ENCODE data around the gene MIEF2. TPM values are rescaled to one million over a fixed set of nuclear protein-coding genes. Genes with fewer than 3 reads are reported as not detected.

Gene MIEF2
- total RNA-seq, 4 donors from 2014 or later, result 7.4 to 48.0 (median 21.0) TPM

DNA sequence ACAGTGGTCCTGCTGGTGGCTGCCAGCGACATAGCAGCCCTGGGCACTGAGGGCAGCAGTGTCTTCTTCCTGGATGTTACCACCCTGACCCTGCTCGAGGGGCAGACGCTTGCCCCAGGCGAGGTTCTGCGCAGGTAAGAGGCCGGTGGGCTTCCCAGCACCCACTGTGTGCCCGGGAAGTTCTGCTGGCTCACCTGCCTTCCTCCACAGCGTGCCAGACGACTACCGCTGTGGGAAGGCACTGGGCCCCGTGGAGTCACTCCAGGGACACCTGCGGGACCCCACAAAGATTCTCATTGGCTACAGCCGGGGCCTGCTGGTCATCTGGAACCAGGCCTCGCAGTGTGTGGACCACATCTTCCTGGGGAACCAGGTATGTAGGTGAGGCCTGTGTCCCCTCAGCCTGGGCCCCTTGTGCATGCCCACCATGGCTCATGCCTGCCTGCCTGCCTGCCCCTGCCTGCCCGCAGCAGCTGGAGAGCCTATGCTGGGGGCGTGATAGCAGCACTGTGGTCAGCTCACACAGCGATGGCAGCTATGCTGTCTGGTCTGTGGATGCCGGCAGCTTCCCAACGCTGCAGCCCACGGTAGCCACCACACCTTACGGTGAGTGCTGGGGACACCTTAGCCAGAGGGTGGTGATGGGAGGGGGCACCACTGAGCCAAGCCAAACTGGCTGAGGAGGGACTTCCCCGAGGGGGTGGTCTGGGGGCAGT is 26.5 kb upstream of the MIEF2 start:
- 92% methylated on average over 20 of the region's 22 CpGs; no CpG with 5 or more reads in 1 of the 2 donors for WGBS, 2 donors (ENCODE audit: low coverage in 1 of 2)
- Histone ChIP-seq H3K36me3 (no peaks in the 10 kb centered on the region), H3K4me3 (no peak overlapping the region), H3K27me3 (no peaks in the 10 kb centered on the region), H3K4me1 (no peaks in the 10 kb centered on the region), H3K27ac (no peak overlapping the region), H3K9me3 (no peaks in the 10 kb centered on the region)
- no peak for DNase-seq
- in situ Hi-C loops (cut with MboI; ENCODE audit: low pct_ligation_motif_present in 1 of 4, low pct_unique_long_range_greater_than_20kb in 1 of 4, low sequenced_read_pairs in 3 of 4) (no loop called here), intact Hi-C loops (cut with DNase I; ENCODE audit: low total_unique reads) (no loop called here)
- no peak for TF ChIP-seq EP300 (IDR thresholded peaks at IDR 0.05; ENCODE audit: low read depth)
- TF ChIP-seq POLR2A (IDR thresholded peaks at IDR 0.05), result no peak
- no peak for TF ChIP-seq POLR2AphosphoS5 (IDR thresholded peaks at IDR 0.05)
- TF ChIP-seq, protein P1, sequence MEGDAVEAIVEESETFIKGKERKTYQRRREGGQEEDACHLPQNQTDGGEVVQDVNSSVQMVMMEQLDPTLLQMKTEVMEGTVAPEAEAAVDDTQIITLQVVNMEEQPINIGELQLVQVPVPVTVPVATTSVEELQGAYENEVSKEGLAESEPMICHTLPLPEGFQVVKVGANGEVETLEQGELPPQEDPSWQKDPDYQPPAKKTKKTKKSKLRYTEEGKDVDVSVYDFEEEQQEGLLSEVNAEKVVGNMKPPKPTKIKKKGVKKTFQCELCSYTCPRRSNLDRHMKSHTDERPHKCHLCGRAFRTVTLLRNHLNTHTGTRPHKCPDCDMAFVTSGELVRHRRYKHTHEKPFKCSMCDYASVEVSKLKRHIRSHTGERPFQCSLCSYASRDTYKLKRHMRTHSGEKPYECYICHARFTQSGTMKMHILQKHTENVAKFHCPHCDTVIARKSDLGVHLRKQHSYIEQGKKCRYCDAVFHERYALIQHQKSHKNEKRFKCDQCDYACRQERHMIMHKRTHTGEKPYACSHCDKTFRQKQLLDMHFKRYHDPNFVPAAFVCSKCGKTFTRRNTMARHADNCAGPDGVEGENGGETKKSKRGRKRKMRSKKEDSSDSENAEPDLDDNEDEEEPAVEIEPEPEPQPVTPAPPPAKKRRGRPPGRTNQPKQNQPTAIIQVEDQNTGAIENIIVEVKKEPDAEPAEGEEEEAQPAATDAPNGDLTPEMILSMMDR (IDR thresholded peaks at IDR 0.05), result no peak

DNA sequence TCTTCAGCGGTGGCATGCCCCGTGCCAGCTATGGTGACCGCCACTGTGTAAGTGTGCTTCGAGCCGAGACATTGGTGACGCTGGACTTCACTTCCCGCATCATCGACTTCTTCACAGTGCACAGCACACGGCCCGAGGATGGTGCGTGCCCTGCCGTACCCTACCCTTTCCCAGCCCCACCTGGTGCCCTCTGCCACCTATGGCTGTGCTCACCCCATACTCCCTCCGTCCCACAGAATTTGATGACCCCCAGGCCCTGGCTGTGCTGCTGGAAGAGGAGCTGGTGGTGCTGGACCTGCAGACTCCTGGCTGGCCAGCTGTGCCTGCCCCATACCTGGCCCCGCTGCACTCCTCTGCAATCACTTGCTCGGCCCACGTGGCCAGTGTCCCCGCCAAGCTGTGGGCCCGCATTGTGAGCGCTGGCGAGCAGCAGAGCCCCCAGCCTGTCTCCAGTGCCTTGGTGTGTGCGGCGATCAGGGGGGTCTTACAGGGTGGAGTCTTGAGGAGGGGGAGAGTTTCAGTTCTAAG is 25.5 kb upstream of the MIEF2 start:
- intact Hi-C loops (cut with DNase I; ENCODE audit: low total_unique reads), result no loop called here
- DNase-seq, result no peak
- Histone ChIP-seq H3K4me1 (no peaks in the 10 kb centered on the region), H3K27me3 (no peaks in the 10 kb centered on the region), H3K9me3 (no peaks in the 10 kb centered on the region), H3K4me3 (no peak overlapping the region), H3K36me3 (no peaks in the 10 kb centered on the region), H3K27ac (no peak overlapping the region)
- 98% methylated on average over 18 of the region's 22 CpGs; no CpG with 5 or more reads in 1 of the 2 donors for WGBS, 2 donors (ENCODE audit: low coverage in 1 of 2)
- in situ Hi-C loops (cut with MboI; ENCODE audit: low pct_ligation_motif_present in 1 of 4, low pct_unique_long_range_greater_than_20kb in 1 of 4, low sequenced_read_pairs in 3 of 4), result no loop called here
- TF ChIP-seq POLR2A (IDR thresholded peaks at IDR 0.05), result no peak
- TF ChIP-seq, protein P1 (IDR thresholded peaks at IDR 0.05), result no peak
- TF ChIP-seq POLR2AphosphoS5 (IDR thresholded peaks at IDR 0.05), result no peak
- TF ChIP-seq EP300 (IDR thresholded peaks at IDR 0.05; ENCODE audit: low read depth), result no peak

DNA sequence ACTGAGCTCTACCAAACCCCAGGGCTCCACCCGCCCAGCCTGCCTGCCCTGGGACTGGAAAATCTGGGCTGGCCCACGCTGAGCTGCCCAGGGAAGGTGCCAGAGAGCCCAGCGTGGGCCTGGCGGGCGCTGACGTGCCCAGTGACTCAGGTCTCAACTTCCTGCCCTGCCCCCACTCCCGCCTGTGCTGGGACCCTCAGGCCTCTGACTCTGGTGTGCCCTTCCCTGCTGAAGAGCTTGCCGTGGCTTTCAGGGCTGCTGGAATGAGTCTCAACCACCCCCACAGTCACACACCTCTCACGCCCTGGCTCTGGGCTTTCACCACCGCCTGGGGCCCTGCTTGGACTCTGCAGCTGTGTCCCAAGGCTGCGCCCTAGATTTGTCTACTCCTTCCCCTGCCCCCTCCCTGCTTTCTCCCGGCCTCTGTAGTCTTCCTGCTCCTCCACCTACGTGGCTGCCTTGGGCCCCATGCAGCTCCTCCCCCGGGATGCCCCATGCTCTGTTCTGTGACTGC is 24.7 kb upstream of the MIEF2 start:
- in situ Hi-C loops (cut with MboI; ENCODE audit: low pct_ligation_motif_present in 1 of 4, low pct_unique_long_range_greater_than_20kb in 1 of 4, low sequenced_read_pairs in 3 of 4) (no loop called here), intact Hi-C loops (cut with DNase I; ENCODE audit: low total_unique reads) (no loop called here)
- no peaks in the 10 kb centered on the region for H3K36me3 ChIP-seq
- H3K27ac ChIP-seq, result no peak overlapping the region
- no peaks in the 10 kb centered on the region for H3K4me1 ChIP-seq
- TF ChIP-seq EP300 (IDR thresholded peaks at IDR 0.05; ENCODE audit: low read depth) (no peak), POLR2A (IDR thresholded peaks at IDR 0.05) (no peak), POLR2AphosphoS5 (IDR thresholded peaks at IDR 0.05) (no peak)
- TF ChIP-seq, protein P1 (IDR thresholded peaks at IDR 0.05), result no peak
- H3K27me3 ChIP-seq, result no peaks in the 10 kb centered on the region
- H3K9me3 ChIP-seq, result no peaks in the 10 kb centered on the region
- H3K4me3 ChIP-seq, result no peak overlapping the region
- DNase-seq, result no peak
- WGBS, 2 donors (ENCODE audit: low coverage in 1 of 2), result 76% methylated on average over 14 of the region's 14 CpGs; no CpG with 5 or more reads in 1 of the 2 donors

DNA sequence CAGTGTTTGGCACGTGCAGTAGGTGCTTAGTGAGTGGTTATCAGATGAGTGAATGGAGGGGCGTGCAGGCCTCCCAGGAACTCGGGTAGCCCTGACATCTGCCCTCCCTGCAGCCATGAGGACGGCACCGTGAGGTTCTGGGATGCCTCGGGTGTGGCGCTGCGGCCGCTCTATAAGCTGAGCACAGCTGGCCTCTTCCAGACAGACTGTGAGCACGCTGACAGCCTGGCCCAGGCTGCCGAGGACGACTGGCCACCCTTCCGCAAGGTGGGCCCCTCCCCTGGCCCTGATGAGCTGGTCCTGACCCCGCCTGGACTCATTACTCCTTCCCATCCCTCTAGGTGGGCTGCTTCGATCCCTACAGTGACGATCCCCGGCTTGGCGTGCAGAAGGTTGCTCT is 24.0 kb upstream of the MIEF2 start:
- WGBS, 2 donors (ENCODE audit: low coverage in 1 of 2), result 88% methylated on average over 18 of the region's 18 CpGs; no CpG with 5 or more reads in 1 of the 2 donors
- TF ChIP-seq POLR2AphosphoS5 (IDR thresholded peaks at IDR 0.05) (no peak), POLR2A (IDR thresholded peaks at IDR 0.05) (no peak), EP300 (IDR thresholded peaks at IDR 0.05; ENCODE audit: low read depth) (no peak)
- TF ChIP-seq, protein P1 (IDR thresholded peaks at IDR 0.05), result no peak
- Histone ChIP-seq H3K4me3 (no peak overlapping the region), H3K9me3 (no peaks in the 10 kb centered on the region), H3K36me3 (no peaks in the 10 kb centered on the region), H3K27ac (no peak overlapping the region), H3K27me3 (no peaks in the 10 kb centered on the region), H3K4me1 (no peaks in the 10 kb centered on the region)
- DNase-seq, result no peak
- intact Hi-C loops (cut with DNase I; ENCODE audit: low total_unique reads) (no loop called here), in situ Hi-C loops (cut with MboI; ENCODE audit: low pct_ligation_motif_present in 1 of 4, low pct_unique_long_range_greater_than_20kb in 1 of 4, low sequenced_read_pairs in 3 of 4) (no loop called here)

Measured in transverse colon (tissue), 4 donors.